Skin epidermis (tissue), 12 donors: ENCODE data around the gene TOE1.

ENCODE experiments used
- H3K27ac ChIP-seq, 21 experiments: fragments of 200-600 bp; sonication (generic) in 11 of 21; one replicate each; pipeline ENCODE4 v1.5.0; 2020; ENCODE audit warnings: mild to moderate bottlenecking in 3 of 21, inconsistent platforms in 2 of 21, moderate library complexity in 2 of 21
- H3K4me3 ChIP-seq, 7 experiments: fragments of 200-600 bp; sonication (generic) in 2 of 7; one replicate each; pipeline ENCODE4 v1.5.0; 2020; ENCODE audit warnings: inconsistent platforms in 2 of 7, mild to moderate bottlenecking in 2 of 7, moderate library complexity in 1 of 7

Gene TOE1

GRCh38 chr1:45385302-45385701 is 45.3 kb downstream of the TOE1 start:
- no peak overlapping the region for H3K4me3 ChIP-seq

GRCh38 chr1:45386219-45386618 is 46.2 kb downstream of the TOE1 start:
- H3K4me3 ChIP-seq, result no peak overlapping the region
- no peak overlapping the region for H3K27ac ChIP-seq

More at GRCh38 chr1:45385302-45385701, 45.3 kb downstream of the TOE1 start:
- no peak overlapping the region for H3K27ac ChIP-seq
